Measurements from ENCODE around the gene LZIC.

DNA sequence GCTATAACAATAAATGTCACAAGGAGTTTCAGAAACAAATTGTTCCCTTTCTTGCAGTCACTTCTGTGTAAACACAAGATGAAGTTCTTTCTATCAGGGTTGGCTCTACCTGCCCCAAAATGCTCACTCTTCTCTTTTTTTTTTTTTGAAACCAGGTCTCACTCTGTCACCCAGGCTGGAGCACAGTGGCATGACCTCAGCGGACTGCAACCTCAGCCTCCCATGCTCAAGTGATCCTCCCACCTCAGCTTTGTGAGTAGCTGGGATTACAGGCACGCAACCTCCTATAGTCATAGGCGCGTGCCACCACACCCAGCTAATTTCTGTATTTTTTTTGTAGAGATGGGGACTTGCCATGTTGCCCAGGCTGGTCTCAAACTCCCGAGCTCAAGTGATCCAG lies 22.6 kb downstream of the LZIC start:
- TF ChIP-seq, protein P1, sequence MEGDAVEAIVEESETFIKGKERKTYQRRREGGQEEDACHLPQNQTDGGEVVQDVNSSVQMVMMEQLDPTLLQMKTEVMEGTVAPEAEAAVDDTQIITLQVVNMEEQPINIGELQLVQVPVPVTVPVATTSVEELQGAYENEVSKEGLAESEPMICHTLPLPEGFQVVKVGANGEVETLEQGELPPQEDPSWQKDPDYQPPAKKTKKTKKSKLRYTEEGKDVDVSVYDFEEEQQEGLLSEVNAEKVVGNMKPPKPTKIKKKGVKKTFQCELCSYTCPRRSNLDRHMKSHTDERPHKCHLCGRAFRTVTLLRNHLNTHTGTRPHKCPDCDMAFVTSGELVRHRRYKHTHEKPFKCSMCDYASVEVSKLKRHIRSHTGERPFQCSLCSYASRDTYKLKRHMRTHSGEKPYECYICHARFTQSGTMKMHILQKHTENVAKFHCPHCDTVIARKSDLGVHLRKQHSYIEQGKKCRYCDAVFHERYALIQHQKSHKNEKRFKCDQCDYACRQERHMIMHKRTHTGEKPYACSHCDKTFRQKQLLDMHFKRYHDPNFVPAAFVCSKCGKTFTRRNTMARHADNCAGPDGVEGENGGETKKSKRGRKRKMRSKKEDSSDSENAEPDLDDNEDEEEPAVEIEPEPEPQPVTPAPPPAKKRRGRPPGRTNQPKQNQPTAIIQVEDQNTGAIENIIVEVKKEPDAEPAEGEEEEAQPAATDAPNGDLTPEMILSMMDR (optimal IDR thresholded peaks at IDR 0.05 in 1 of 3, IDR thresholded peaks at IDR 0.05 in 1 of 3, conservative IDR thresholded peaks at IDR 0.05 in 1 of 3; ENCODE audit: extremely low read depth in 1 of 3, insufficient read depth in 2 of 3, low read length in 3 of 3), result no peak
- TF ChIP-seq EZH2 (IDR thresholded peaks at IDR 0.05; ENCODE audit: low read length), result no peak
